ENCODE measurements around the gene EMX2.

GRCh38 chr10:117555017-117555416 lies 12.5 kb downstream of the EMX2 start:
- TF ChIP-seq POLR2A (IDR thresholded peaks at IDR 0.05) (no peak), CTCF (IDR thresholded peaks at IDR 0.05) (no peak)
